Neutrophil (primary cell): Measurements from ENCODE around the gene ZNF573.
"Not testable (repeated sequence)": the region's sequence is repeated elsewhere in the genome, so short reads cannot be mapped to it uniquely, and the experiment has no call there.

Experiments
- H3K27ac ChIP-seq: fragments of 200-600 bp; sonication (generic); 2 replicates; pipeline ENCODE4 v1.5.1; 2016; ENCODE audit warnings: mild to moderate bottlenecking, moderate library complexity
- H3K27me3 ChIP-seq: fragments of 200-600 bp; sonication (generic); 2 replicates; pipeline ENCODE4 v1.6.0; 2016; ENCODE audit warnings: mild to moderate bottlenecking
- H3K36me3 ChIP-seq: fragments of 200-600 bp; sonication (generic); 2 replicates; pipeline ENCODE4 v1.5.1; 2017
- H3K4me1 ChIP-seq, 2 experiments: fragments of 200-600 bp in 1 of 2; sonication (generic) in 1 of 2; 1 replicate in 1 of 2; 2 replicates in 1 of 2; pipeline versions ENCODE4 v1.5.1 to v1.6.1; 2013 to 2016; ENCODE audit warnings: low read depth in 1 of 2, low read length in 1 of 2, mild to moderate bottlenecking in 1 of 2, moderate library complexity in 1 of 2; ENCODE audit not compliant: control insufficient read depth in 1 of 2, insufficient read depth in 1 of 2
- H3K4me3 ChIP-seq, 2 experiments: fragments of 200-600 bp in 1 of 2; sonication (generic) in 1 of 2; 1 replicate in 1 of 2; 2 replicates in 1 of 2; pipeline ENCODE4 v1.5.1; 2013 to 2016; ENCODE audit warnings: low read depth in 1 of 2, low read length in 1 of 2, mild to moderate bottlenecking in 1 of 2, moderate library complexity in 1 of 2
- H3K9me3 ChIP-seq: fragments of 200-600 bp; sonication (generic); 2 replicates; pipeline ENCODE4 v1.5.1; 2016
- CTCF ChIP-seq: fragments of 200-600 bp; sonication (generic); IDR thresholded peaks from 2 replicates; pipeline ENCODE4 v1.5.1; 2016; ENCODE audit warnings: antibody characterized with exemption

The ZNF573 gene

GRCh38 chr19:37779127-37780005 lies at the start of gene ZNF573:
TSS of gene ZNF573 (minus strand) at chr19:37779586. CDS start at chr19:37773729, 5,857 bp downstream.
- Histone ChIP-seq H3K4me1 (peaks cover 10 to 13% of the 10 kb centered on the region in 2 experiments), H3K9me3 (no peaks in the 10 kb centered on the region), H3K36me3 (no peaks in the 10 kb centered on the region), H3K27ac (peak within 1 kb of the TSS; percentile 2), H3K4me3 (peak within 1 kb of the TSS; percentile 62 to 87), H3K27me3 (no peaks in the 10 kb centered on the region)
- TF ChIP-seq CTCF = no peak

- no peak for TF ChIP-seq CTCF
- H3K4me1 ChIP-seq = peaks cover 0 to 8% of the 10 kb centered on the region in 2 experiments
These were observed 38.0 kb upstream of the ZNF573 start for GRCh38 chr19:37817180-37817981.

GRCh38 chr19:37815611-37816010 lies 36.2 kb upstream of the ZNF573 start:
- H3K4me3 ChIP-seq, H3K36me3 ChIP-seq, H3K4me1 ChIP-seq, H3K27ac ChIP-seq: not testable (repeated sequence)
- H3K27me3 ChIP-seq = peaks cover 19% of the 10 kb centered on the region
- H3K9me3 ChIP-seq = peaks cover 10% of the 10 kb centered on the region

More at GRCh38 chr19:37817180-37817981, 38.0 kb upstream of the ZNF573 start:
- H3K9me3 ChIP-seq = peaks cover 10% of the 10 kb centered on the region
- peaks cover 19% of the 10 kb centered on the region for H3K27me3 ChIP-seq
- peak overlapping the region in 1 of 2 experiments; percentile 15 for H3K4me3 ChIP-seq
- H3K27ac ChIP-seq = no peak overlapping the region
- no peaks in the 10 kb centered on the region for H3K36me3 ChIP-seq

- no peaks in the 10 kb centered on the region for H3K36me3 ChIP-seq
- peaks cover 10% of the 10 kb centered on the region for H3K9me3 ChIP-seq
These were observed 34.0 kb upstream of the ZNF573 start for GRCh38 chr19:37813340-37813739.

GRCh38 chr19:37809366-37809765 lies 30.0 kb upstream of the ZNF573 start:
- no peak for TF ChIP-seq CTCF
- Histone ChIP-seq H3K36me3 (no peaks in the 10 kb centered on the region), H3K4me3 (no peak overlapping the region), H3K27me3 (no peaks in the 10 kb centered on the region), H3K9me3 (peaks cover 16% of the 10 kb centered on the region), H3K27ac (no peak overlapping the region), H3K4me1 (no peaks in the 10 kb centered on the region)

More at GRCh38 chr19:37813340-37813739, 34.0 kb upstream of the ZNF573 start:
- peaks cover 0 to 8% of the 10 kb centered on the region in 2 experiments for H3K4me1 ChIP-seq
- no peak for TF ChIP-seq CTCF
- H3K27me3 ChIP-seq = peaks cover 18% of the 10 kb centered on the region
- no peak overlapping the region for H3K4me3 ChIP-seq
- no peak overlapping the region for H3K27ac ChIP-seq
